Kidney capillary endothelial cell (primary cell): ENCODE results near the gene NR3C2.

Source experiments
- DNase-seq: peaks from one replicate; pipeline ENCODE4 v3.0.0-alpha.2; 2018; ENCODE audit warnings: low spot score

Gene NR3C2

GRCh38 chr4:148072789-148073188 lies 369.4 kb downstream of the NR3C2 start:
- DNase-seq: no peak

- no peak for DNase-seq
Measured at GRCh38 chr4:148071009-148071408, 371.2 kb downstream of the NR3C2 start.

GRCh38 chr4:148069895-148070178 lies 372.4 kb downstream of the NR3C2 start:
- DNase-seq: no peak

DNA sequence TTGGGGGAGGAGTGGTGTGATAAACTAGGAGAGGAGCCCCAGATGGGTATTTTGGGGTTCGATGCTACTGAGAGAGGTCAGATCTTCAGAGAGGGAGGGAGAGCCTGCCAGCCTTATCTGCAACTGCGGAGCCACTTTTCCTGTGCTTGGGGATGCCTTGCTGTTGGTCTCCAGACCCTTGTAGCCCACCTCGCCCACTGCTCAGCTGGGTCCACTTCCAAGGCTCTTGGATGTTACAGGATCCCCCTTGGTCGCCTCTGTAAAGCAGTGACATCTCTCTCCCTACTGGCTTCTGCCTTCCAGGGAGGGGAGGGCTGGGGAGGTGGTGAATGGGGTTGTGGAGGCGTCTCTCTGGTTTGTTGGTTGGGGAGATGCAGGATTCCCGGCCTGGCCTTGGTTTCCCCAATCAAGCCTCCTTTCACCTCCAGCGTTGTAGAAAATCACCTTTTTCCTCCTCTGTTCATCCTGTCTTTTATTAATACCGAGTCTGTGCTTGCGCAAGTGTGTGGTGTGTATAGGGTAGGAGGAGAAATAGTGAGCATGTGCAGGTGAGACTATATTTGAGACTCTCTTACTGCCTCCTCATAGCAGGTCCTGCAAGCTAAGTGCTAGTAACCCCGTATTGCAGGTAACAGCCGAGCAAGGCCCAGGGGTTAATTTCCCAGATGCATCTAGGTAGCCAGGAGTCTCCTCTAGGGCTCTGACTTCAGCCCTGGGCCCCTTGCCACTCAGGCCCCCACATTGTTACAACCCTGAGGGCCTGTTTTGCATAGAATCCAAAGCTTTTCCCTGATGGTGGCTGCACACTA lies 372.9 kb downstream of the NR3C2 start:
- DNase-seq: no peak

- no peak for DNase-seq
Measured at GRCh38 chr4:148068065-148068911, 373.9 kb downstream of the NR3C2 start.

GRCh38 chr4:148067301-148067916 lies 374.8 kb downstream of the NR3C2 start:
- DNase-seq: no peak

GRCh38 chr4:148065075-148065474 lies 377.1 kb downstream of the NR3C2 start:
- DNase-seq: no peak

DNA sequence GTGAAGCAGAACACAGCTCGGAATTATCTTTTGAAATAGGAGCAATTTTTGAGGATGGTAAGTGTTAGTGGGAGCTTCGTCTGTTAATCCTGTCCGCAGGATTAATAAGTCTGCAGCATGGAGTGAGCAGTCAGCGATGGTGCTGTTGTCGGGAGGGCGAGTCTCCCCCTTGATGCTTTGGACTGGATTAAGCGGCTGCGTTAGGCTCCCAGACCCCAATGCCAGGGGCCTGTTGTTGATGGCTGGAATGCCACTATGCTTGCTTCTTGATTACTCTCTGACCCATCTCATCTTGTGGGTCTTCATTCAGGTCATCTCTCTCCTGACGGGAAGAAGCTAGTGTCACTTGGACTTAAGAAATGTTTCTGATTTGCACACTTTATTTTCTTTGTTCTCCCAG lies 377.8 kb downstream of the NR3C2 start:
- DNase-seq: no peak

GRCh38 chr4:148062301-148062950 lies 379.8 kb downstream of the NR3C2 start:
- DNase-seq: no peak

DNA sequence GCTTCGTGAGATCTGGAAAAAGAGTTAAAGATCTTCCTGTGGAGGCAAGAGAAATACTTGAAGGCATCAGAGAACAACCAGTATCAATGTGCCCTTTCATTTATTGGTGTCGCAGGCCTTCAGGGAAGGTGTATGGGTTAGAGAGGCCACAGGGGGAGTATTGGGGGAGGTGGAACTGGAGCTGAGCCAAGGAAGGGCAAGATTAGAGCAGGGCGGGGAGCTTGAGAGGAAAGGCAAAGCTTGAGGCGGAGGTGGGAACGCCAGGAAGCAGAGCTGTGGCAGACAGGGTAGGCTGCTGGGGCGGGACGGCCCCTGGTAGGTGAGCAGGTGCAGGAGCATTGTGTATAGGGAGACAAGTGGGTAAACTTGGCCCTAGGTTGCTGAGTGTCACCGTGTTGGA lies 380.4 kb downstream of the NR3C2 start:
- DNase-seq: no peak

DNA sequence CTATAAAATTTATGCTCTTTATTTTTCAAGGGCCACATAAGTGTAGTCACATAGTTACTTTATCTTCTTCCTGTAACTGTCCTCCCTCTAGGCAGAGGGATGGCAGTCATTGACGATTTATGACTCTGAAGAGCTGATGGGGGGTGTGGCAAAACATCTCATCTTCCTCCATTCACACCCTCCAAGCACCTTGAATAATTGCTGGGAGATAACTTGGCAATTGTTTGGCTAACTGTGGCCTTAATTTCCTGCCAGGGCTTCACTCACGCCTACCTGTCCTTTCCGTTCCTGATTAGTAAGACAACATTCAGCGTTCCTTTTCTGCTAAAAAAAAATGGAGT lies 381.1 kb downstream of the NR3C2 start:
- DNase-seq: no peak

- DNase-seq: no peak
Measured at GRCh38 chr4:148060264-148061140, 381.7 kb downstream of the NR3C2 start.

GRCh38 chr4:148059617-148060180 lies 382.5 kb downstream of the NR3C2 start:
- DNase-seq: no peak

GRCh38 chr4:148057984-148058859 lies 384.0 kb downstream of the NR3C2 start:
- DNase-seq: no peak

DNA sequence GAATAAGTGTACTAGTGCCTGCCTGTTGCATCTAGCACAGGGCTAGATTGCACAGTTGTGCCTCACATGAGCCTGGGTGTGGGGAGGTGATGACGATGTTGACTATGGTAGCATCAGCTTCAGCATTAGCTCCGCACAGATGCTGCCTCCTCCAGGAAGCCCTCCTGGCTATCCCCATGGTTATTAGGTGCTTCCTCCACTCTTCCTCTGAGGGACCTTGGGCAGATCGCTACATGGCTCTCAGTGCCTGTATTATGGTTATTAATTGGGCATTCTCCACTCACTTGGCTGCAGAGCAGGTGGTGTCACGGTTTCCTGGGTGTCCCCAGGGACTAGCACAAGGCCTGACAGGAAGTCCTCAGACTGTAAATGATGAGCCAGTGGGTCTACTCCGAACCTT lies 384.7 kb downstream of the NR3C2 start:
- no peak for DNase-seq

GRCh38 chr4:148056879-148057278 lies 385.3 kb downstream of the NR3C2 start:
- no peak for DNase-seq

- DNase-seq: no peak
Measured at GRCh38 chr4:148055844-148056243, 386.4 kb downstream of the NR3C2 start.

DNA sequence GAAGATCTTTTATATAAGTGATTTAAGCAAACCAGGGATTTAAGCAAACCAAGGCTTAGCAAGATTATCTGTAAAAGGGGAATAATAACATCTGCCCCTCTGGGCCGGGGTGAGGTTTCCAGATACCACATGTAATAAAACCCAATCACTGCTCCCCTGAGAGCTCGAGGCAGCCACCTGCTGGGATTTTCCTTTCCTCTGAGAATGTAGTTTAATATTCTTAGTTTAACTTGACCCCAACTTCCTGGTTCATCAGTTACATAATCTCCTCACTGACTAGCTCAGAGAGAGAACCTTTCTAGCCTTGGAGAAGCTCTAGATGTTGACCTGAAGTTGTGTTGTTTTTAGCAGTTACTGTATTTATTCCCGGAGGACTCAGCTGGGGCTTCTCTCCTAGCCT lies 387.9 kb downstream of the NR3C2 start:
- DNase-seq: no peak

DNA sequence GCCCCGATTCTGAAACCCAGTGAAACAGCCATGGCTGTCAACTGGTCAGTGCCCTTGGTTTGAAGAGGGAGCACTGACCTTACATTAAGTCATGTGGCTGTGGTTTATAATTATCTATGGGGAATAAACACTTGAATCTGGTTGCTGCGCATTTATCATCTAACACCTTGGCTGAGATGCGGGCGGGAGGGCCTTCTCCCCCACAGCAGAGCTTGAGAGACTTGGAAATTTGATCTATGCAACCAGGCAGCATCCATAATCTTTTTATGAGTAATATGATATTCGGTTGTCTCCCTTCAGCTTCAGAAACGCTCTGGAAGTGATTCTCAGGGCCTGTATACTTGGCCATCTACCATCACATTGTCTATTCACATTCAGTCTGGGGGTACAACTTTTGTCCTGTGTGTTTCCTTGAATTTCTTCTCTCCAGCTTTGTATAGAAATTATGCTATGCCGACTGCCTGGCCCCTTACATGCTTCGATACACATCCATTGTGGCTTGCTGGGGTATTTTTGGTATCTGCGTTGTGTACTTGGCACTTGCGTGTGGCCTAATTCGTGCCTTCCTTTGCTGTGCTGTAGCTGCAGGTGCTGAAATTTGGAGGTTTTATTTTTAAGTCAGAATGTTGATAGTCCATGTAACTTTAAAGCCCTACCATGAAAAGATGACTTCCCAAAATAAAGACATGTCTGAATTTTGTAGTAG lies 388.8 kb downstream of the NR3C2 start:
- no peak for DNase-seq

DNA sequence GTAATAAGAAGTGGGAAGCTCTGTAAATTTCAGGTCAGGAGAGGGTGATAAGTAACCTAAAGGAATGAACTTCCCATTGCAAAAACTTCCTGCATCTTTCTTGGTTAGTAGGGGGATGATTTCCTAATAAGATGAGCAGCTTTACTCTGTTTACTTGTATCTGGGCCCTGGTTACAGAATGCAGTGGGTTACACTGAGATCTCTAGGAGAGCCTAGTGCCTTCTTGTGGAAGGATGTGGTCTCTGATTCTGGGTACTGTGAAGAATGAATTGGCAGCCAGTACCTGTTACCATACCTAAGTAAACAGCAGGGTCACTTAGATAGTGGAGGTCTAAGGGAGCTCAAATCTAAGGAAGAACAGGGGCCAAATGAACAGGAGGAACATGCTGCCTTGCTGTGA lies 389.8 kb downstream of the NR3C2 start:
- no peak for DNase-seq
